PFSK-1 (cell line): ENCODE data around the gene CAPN5.

Source experiments
- POLR2AphosphoS5 ChIP-seq: IDR thresholded peaks from 2 replicates; pipeline ENCODE4 v1.6.1; 2012; ENCODE audit warnings: low read depth, mild to moderate bottlenecking, control low read depth, low read length, moderate library complexity
- SIN3A ChIP-seq: IDR thresholded peaks from 2 replicates; pipeline ENCODE4 v1.6.1; 2012; ENCODE audit warnings: mild to moderate bottlenecking, low read length, moderate library complexity, borderline replicate concordance; ENCODE audit not compliant: insufficient read depth
- TAF1 ChIP-seq: IDR thresholded peaks from 2 replicates; pipeline ENCODE4 v1.6.1; 2012; ENCODE audit warnings: low read length, control low read depth, borderline replicate concordance; ENCODE audit not compliant: insufficient read depth
- TF ChIP-seq, protein P1 (sequence below), 2 experiments: IDR thresholded peaks; 2 replicates each; pipeline versions ENCODE4 v1.6.1 to v1.8.0; 2011 to 2012; ENCODE audit warnings: low read depth in 2 of 2, low read length in 2 of 2, control low read depth in 1 of 2, inconsistent platforms in 1 of 2, mild to moderate bottlenecking in 1 of 2, moderate library complexity in 1 of 2; ENCODE audit not compliant: insufficient read depth in 1 of 2

DNA sequence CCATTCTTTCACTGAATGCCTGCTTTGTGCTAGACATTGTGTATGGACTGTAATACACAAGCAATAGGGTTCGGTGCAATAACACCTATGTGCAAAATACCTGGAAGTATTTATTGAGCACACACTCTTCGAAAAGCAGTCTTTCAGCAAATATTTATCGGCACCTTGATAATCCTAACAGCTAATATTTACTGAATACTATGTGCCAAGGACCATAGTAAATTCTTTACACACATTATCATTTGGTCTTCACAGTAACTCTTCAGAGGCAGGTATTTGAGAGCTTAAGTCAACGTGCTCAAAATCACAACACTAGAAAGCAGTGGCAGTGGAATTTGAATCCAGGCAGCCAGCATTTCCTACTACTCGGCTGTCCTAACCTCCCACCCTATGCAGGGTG is 30.4 kb upstream of the CAPN5 start:
- TF ChIP-seq, protein P1, sequence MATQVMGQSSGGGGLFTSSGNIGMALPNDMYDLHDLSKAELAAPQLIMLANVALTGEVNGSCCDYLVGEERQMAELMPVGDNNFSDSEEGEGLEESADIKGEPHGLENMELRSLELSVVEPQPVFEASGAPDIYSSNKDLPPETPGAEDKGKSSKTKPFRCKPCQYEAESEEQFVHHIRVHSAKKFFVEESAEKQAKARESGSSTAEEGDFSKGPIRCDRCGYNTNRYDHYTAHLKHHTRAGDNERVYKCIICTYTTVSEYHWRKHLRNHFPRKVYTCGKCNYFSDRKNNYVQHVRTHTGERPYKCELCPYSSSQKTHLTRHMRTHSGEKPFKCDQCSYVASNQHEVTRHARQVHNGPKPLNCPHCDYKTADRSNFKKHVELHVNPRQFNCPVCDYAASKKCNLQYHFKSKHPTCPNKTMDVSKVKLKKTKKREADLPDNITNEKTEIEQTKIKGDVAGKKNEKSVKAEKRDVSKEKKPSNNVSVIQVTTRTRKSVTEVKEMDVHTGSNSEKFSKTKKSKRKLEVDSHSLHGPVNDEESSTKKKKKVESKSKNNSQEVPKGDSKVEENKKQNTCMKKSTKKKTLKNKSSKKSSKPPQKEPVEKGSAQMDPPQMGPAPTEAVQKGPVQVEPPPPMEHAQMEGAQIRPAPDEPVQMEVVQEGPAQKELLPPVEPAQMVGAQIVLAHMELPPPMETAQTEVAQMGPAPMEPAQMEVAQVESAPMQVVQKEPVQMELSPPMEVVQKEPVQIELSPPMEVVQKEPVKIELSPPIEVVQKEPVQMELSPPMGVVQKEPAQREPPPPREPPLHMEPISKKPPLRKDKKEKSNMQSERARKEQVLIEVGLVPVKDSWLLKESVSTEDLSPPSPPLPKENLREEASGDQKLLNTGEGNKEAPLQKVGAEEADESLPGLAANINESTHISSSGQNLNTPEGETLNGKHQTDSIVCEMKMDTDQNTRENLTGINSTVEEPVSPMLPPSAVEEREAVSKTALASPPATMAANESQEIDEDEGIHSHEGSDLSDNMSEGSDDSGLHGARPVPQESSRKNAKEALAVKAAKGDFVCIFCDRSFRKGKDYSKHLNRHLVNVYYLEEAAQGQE (IDR thresholded peaks at IDR 0.05; ENCODE audit: insufficient read depth in 1 of 2, low read depth in 2 of 2, low read length in 2 of 2): no peak
- TF ChIP-seq POLR2AphosphoS5 (no peak), SIN3A (no peak), TAF1 (no peak)
